Activated T-cell treated with anti-CD3 and anti-CD28 coated beads, Interleukin-2, amount 50 U/mL, for 24 hours (primary cell): ENCODE measurements around the gene C9orf72.
A peak's percentile ranks its signal among the peaks of the same experiment; 100 is the strongest.
"Not testable (repeated sequence)": the region's sequence is repeated elsewhere in the genome, so short reads cannot be mapped to it uniquely, and the experiment has no call there.

Experiments used
- DNase-seq: peaks from one replicate; pipeline ENCODE4 v3.0.0-alpha.2; 2020
- H3K27ac Mint-ChIP-seq: 2 replicates; pipeline ENCODE4 v1.8.0; 2020; ENCODE audit warnings: mild to moderate bottlenecking, mixed read lengths
- H3K27me3 Mint-ChIP-seq: 2 replicates; pipeline ENCODE4 v1.8.0; 2020; ENCODE audit warnings: mixed read lengths
- H3K36me3 Mint-ChIP-seq: 2 replicates; pipeline ENCODE4 v1.8.0; 2020; ENCODE audit warnings: low read depth, mixed read lengths
- H3K4me1 Mint-ChIP-seq: 2 replicates; pipeline ENCODE4 v1.8.0; 2020; ENCODE audit warnings: low read depth, mixed read lengths
- H3K4me3 Mint-ChIP-seq: 2 replicates; pipeline ENCODE4 v1.8.0; 2020; ENCODE audit warnings: mild to moderate bottlenecking, moderate library complexity, mixed read lengths
- H3K9me3 Mint-ChIP-seq: 2 replicates; pipeline ENCODE4 v1.8.0; 2020; ENCODE audit warnings: mixed read lengths

The C9orf72 gene, protein sequence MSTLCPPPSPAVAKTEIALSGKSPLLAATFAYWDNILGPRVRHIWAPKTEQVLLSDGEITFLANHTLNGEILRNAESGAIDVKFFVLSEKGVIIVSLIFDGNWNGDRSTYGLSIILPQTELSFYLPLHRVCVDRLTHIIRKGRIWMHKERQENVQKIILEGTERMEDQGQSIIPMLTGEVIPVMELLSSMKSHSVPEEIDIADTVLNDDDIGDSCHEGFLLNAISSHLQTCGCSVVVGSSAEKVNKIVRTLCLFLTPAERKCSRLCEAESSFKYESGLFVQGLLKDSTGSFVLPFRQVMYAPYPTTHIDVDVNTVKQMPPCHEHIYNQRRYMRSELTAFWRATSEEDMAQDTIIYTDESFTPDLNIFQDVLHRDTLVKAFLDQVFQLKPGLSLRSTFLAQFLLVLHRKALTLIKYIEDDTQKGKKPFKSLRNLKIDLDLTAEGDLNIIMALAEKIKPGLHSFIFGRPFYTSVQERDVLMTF

DNA sequence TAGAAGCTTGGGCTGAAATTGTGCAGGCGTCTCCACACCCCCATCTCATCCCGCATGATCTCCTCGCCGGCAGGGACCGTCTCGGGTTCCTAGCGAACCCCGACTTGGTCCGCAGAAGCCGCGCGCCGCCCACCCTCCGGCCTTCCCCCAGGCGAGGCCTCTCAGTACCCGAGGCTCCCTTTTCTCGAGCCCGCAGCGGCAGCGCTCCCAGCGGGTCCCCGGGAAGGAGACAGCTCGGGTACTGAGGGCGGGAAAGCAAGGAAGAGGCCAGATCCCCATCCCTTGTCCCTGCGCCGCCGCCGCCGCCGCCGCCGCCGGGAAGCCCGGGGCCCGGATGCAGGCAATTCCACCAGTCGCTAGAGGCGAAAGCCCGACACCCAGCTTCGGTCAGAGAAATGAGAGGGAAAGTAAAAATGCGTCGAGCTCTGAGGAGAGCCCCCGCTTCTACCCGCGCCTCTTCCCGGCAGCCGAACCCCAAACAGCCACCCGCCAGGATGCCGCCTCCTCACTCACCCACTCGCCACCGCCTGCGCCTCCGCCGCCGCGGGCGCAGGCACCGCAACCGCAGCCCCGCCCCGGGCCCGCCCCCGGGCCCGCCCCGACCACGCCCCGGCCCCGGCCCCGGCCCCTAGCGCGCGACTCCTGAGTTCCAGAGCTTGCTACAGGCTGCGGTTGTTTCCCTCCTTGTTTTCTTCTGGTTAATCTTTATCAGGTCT is at the start of gene C9orf72:
TSS of gene C9orf72 (minus strand) at position 564 of the 716 bp plus-strand sequence. CDS start 6,361 bp downstream, outside the sequence.
- Mint-ChIP-seq H3K4me1 (peaks cover 40% of the 10 kb centered on the region), H3K27me3 (peaks cover 4% of the 10 kb centered on the region), H3K27ac (peak within 1 kb of the TSS; percentile 100), H3K9me3 (peaks cover 2% of the 10 kb centered on the region), H3K36me3 (peaks cover 11% of the 10 kb centered on the region), H3K4me3 (peak within 1 kb of the TSS; percentile 86)
- DNase-seq = peak; percentile 92

DNA sequence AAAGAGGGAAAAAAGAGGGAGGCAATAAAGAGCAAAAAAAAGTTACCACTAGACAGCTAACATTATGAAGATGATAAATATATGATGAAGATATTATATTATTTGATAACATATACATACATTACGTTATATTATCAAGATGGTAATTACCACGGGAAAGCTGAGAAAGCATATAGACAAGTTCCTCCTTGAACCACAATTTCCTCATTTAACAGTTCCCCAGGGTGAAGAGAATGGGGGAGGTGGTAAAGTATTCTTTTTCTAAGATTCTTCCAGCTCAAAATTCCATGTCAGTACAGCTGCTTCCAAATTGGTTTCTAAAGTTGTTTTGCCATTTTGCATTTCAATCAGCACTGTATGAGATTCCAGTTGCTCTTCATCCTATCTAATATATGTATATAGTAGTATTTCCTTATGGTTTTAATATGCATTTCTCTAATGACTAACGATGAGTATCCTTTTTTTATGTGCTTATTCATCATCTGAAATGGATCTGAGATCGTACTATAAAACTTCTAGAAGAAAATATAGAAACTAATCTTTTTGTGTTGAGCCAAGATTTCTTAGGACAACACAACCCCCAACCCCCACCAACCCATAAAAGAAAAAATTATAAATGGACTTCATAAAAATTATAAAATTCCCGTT is 49.5 kb upstream of the C9orf72 start:
- Mint-ChIP-seq H3K27ac (no peak overlapping the region), H3K9me3 (no peaks in the 10 kb centered on the region), H3K27me3 (peaks cover 10% of the 10 kb centered on the region), H3K36me3 (no peaks in the 10 kb centered on the region), H3K4me1 (no peaks in the 10 kb centered on the region), H3K4me3 (no peak overlapping the region)
- no peak for DNase-seq

DNA sequence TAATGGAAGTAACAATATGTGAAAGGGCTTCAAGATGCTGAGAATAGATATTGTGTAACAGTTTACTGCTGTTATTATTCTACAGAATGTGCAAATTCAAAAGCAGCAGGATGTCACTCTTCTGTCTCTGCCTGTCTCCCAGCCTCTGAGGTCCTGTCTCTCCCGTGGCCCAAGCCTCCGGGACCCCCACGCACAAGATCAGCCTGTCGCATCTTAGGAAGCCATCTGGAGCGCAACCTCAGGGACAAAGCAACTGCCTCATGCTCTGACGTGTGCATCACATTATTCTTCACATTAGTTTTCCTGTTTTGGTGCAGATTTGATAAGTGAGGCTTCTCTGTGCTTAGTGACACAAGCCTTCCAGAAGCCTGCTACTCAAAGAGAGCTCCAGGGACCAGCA is 46.5 kb upstream of the C9orf72 start:
- DNase-seq = no peak
- Mint-ChIP-seq H3K4me1 (no peaks in the 10 kb centered on the region), H3K36me3 (no peaks in the 10 kb centered on the region), H3K9me3 (no peaks in the 10 kb centered on the region), H3K27me3 (peaks cover 21% of the 10 kb centered on the region), H3K4me3 (no peak overlapping the region), H3K27ac (no peak overlapping the region)

GRCh38 chr9:27618066-27618465 is 44.8 kb upstream of the C9orf72 start:
- Mint-ChIP-seq H3K36me3 (no peaks in the 10 kb centered on the region), H3K27me3 (peaks cover 33% of the 10 kb centered on the region), H3K27ac (no peak overlapping the region), H3K4me1 (no peaks in the 10 kb centered on the region), H3K4me3 (no peak overlapping the region), H3K9me3 (no peaks in the 10 kb centered on the region)
- no peak for DNase-seq

- no peak for DNase-seq
- Mint-ChIP-seq H3K27me3 (peaks cover 49% of the 10 kb centered on the region), H3K4me1 (no peaks in the 10 kb centered on the region), H3K4me3 (no peak overlapping the region), H3K36me3 (no peaks in the 10 kb centered on the region), H3K9me3 (no peaks in the 10 kb centered on the region), H3K27ac (no peak overlapping the region)
Observed at GRCh38 chr9:27614551-27614950, 41.3 kb upstream of the C9orf72 start.

- not testable (repeated sequence) for H3K4me1 Mint-ChIP-seq, H3K36me3 Mint-ChIP-seq, H3K4me3 Mint-ChIP-seq, DNase-seq, H3K27ac Mint-ChIP-seq, H3K9me3 Mint-ChIP-seq
- H3K27me3 Mint-ChIP-seq = peaks cover 44% of the 10 kb centered on the region
Observed at GRCh38 chr9:27612036-27612435, 38.8 kb upstream of the C9orf72 start.

DNA sequence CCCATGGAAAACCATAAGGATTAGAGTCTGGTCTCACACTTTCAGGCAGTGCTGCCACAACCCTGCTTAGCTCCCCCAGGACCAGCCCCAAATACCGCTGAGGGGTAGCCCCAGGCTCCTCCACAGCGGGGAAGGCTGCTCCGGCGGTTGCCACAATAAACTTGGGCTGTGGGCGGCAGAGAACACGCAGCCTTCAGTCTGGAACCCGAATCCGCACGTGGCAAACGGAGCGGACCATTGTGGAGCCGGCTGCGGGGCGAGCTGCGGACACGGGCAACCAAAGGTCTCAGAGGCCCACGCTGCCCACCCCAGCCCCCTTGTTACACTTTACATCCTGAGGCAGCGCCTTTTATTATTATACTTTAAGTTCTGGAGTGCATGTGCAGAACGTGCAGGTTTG is 37.3 kb upstream of the C9orf72 start:
- Mint-ChIP-seq H3K36me3 (no peaks in the 10 kb centered on the region), H3K27me3 (peaks cover 40% of the 10 kb centered on the region), H3K27ac (no peak overlapping the region), H3K4me3 (no peak overlapping the region), H3K9me3 (no peaks in the 10 kb centered on the region), H3K4me1 (no peaks in the 10 kb centered on the region)
- no peak for DNase-seq

GRCh38 chr9:27602954-27603353 is 29.7 kb upstream of the C9orf72 start:
- Mint-ChIP-seq H3K4me1 (no peaks in the 10 kb centered on the region), H3K9me3 (no peaks in the 10 kb centered on the region), H3K27me3 (peaks cover 2% of the 10 kb centered on the region), H3K4me3 (no peak overlapping the region), H3K27ac (no peak overlapping the region), H3K36me3 (no peaks in the 10 kb centered on the region)
- DNase-seq = no peak

DNA sequence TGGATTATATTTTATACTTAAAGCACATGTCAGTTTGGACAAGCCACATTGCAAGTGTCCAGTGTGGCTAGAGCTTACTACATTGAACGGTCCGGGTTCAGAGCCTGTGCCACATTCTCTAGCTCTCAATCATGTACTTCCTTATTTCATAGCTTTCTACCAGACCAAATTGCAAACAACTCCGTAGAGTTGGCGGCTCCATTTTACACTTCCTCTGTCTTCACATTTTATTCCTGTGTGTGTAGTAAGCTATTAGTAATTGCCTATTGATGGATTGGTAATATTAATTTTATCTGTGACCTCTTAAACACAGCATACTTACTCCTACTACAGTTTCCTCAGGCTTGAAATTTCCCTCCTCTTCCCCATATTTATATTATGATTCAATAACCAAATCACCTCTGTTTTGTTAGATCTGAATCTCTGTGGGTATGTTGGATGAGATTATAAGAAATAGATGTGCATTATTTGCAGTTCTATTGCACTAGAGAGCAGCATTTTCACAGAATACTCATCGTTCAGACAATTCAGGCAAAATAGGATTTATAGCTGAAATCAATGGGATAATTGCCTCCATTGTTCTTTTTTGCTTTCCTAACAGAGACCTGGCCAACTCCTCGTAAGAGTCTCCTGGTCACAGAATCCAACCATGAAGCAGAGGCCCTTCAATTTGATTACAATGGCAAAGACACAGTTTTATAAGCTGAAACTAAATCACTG is 29.0 kb upstream of the C9orf72 start:
- Mint-ChIP-seq H3K4me3 (no peak overlapping the region), H3K27me3 (peaks cover 2% of the 10 kb centered on the region), H3K4me1 (no peaks in the 10 kb centered on the region), H3K9me3 (no peaks in the 10 kb centered on the region), H3K27ac (no peak overlapping the region), H3K36me3 (no peaks in the 10 kb centered on the region)
- no peak for DNase-seq

DNA sequence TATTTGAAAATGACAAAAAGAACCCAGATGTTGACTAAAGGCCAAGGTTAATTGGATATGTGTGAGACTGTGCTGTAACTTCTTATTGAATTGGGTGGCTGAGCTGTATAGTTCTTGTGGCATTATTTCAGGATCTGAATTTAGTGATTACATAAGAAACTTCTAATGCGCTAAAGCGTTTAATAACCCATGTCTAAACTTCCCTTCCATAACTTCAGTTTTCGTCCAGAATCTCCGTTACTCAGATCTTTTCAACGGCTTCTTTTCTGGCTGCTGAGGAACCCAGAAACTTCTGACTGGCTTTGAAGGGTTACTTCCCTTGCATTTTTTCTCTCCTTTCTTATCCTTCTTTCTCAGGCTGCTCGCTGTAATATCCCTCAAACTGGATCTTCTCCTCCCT is 28.1 kb upstream of the C9orf72 start:
- H3K4me3 Mint-ChIP-seq = no peak overlapping the region
- no peaks in the 10 kb centered on the region for H3K9me3 Mint-ChIP-seq
- no peaks in the 10 kb centered on the region for H3K4me1 Mint-ChIP-seq
- no peak overlapping the region for H3K27ac Mint-ChIP-seq
- no peak for DNase-seq
- H3K36me3 Mint-ChIP-seq = no peaks in the 10 kb centered on the region
- peaks cover 2% of the 10 kb centered on the region for H3K27me3 Mint-ChIP-seq

DNA sequence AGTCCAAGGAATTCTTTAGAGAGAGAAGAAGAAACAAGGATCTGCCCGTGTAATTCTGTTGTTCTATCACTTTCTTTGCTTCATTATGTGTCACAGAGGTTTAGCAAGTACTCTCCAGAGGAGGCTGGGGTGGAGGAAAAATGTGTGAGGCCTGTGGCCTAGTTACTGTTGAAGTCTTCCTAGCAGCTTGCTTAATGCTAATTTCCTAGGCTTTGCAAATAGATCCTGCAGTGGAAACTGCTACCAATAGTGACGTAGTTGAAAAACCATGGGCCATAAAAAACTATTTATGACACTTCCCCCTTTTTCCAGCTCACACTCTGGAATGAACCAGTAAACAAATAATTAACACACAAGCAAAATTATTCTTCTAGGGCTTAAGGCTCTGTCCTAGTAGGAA is 27.0 kb upstream of the C9orf72 start:
- DNase-seq = no peak
- H3K4me3 Mint-ChIP-seq = no peak overlapping the region
- no peaks in the 10 kb centered on the region for H3K36me3 Mint-ChIP-seq
- H3K27me3 Mint-ChIP-seq = peaks cover 2% of the 10 kb centered on the region
- H3K27ac Mint-ChIP-seq = no peak overlapping the region
- H3K4me1 Mint-ChIP-seq = no peaks in the 10 kb centered on the region
- H3K9me3 Mint-ChIP-seq = no peaks in the 10 kb centered on the region

DNA sequence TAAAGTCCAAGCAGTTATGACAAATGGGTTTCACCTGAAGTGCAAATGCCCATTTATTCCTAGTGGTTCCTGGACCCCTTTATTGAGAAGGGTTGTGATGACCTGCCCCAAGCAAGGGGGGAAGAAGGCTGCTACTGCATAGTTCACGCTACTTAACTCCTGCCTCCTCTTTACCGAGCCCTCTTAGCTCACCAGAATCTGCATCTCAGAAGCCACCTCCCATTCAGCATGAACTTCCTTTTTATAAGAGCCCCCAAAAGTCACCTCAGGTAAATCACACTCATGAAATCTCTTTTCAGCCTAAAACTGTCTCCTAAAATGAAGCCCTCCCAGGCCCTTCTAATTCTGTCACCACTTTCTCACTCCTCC is 26.6 kb upstream of the C9orf72 start:
- Mint-ChIP-seq H3K27ac (no peak overlapping the region), H3K27me3 (peaks cover 2% of the 10 kb centered on the region), H3K9me3 (no peaks in the 10 kb centered on the region), H3K4me1 (no peaks in the 10 kb centered on the region), H3K36me3 (no peaks in the 10 kb centered on the region), H3K4me3 (no peak overlapping the region)
- DNase-seq = no peak

- DNase-seq = no peak
- Mint-ChIP-seq H3K27ac (no peak overlapping the region), H3K36me3 (no peaks in the 10 kb centered on the region), H3K4me3 (no peak overlapping the region), H3K4me1 (no peaks in the 10 kb centered on the region), H3K27me3 (peaks cover 2% of the 10 kb centered on the region), H3K9me3 (no peaks in the 10 kb centered on the region)
Observed at GRCh38 chr9:27599102-27599869, 26.0 kb upstream of the C9orf72 start.

DNA sequence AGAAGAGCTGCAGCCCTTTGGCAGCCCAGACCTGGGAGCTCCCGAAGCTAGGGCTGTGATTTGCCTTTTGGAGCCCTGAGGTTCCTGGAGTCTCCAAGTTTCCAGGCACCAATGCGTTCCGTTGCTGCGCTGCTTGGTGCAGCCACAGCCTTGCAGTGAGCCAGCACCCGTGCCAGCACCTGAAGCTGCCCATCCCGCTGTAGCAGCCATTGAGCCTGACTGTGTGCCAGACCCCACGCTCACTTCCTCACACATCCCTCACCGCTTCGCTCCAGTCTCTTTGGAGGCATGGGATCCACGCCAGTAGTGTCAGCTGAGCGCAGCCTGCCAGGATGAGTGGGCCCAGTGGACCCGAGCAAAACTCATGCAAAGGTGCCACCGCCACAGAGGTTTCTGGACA is 22.5 kb upstream of the C9orf72 start:
- no peaks in the 10 kb centered on the region for H3K4me1 Mint-ChIP-seq
- no peak overlapping the region for H3K4me3 Mint-ChIP-seq
- H3K36me3 Mint-ChIP-seq = no peaks in the 10 kb centered on the region
- peaks cover 2% of the 10 kb centered on the region for H3K9me3 Mint-ChIP-seq
- H3K27me3 Mint-ChIP-seq = peaks cover 20% of the 10 kb centered on the region
- no peak for DNase-seq
- no peak overlapping the region for H3K27ac Mint-ChIP-seq
